OCI-LY1 (cell line): Measurements from ENCODE around the gene ABCA5.

Experiments
- H2AFZ ChIP-seq: fragments of 200-600 bp; sonication (generic), shearing (Covaris generic); 2 replicates; pipeline ENCODE4 v1.6.0; 2014; ENCODE audit warnings: antibody characterized with exemption, mild to moderate bottlenecking, low read length
- H3F3A ChIP-seq: fragments of 200-600 bp; sonication (generic), shearing (Covaris generic); 2 replicates; pipeline ENCODE4 v1.6.0; 2014; ENCODE audit warnings: mild to moderate bottlenecking, antibody characterized with exemption, low read length, moderate library complexity; ENCODE audit not compliant: insufficient read depth
- H3K27ac ChIP-seq: fragments of 200-600 bp; sonication (generic); 2 replicates; pipeline ENCODE4 v1.5.1; 2014; ENCODE audit warnings: low read length, mixed run types, mild to moderate bottlenecking, low read depth; ENCODE audit not compliant: poor library complexity, severe bottlenecking
- H3K27me3 ChIP-seq: fragments of 200-600 bp; sonication (generic); 2 replicates; pipeline ENCODE4 v1.6.0; 2014; ENCODE audit warnings: antibody characterized with exemption, mild to moderate bottlenecking, low read length, moderate library complexity; ENCODE audit not compliant: insufficient read depth
- H3K36me3 ChIP-seq: fragments of 200-600 bp; sonication (generic); 2 replicates; pipeline ENCODE4 v1.6.1; 2014; ENCODE audit warnings: mild to moderate bottlenecking, antibody characterized with exemption, low read length, moderate library complexity, mixed read lengths; ENCODE audit not compliant: insufficient read depth
- H3K4me1 ChIP-seq: fragments of 200-600 bp; sonication (generic); 2 replicates; pipeline ENCODE4 v1.5.1; 2014; ENCODE audit warnings: mild to moderate bottlenecking, low read length, moderate library complexity; ENCODE audit not compliant: insufficient read depth, severe bottlenecking
- H3K4me2 ChIP-seq: fragments of 200-600 bp; sonication (generic), shearing (Covaris generic); 2 replicates; pipeline ENCODE4 v1.6.1; 2014; ENCODE audit warnings: low read length
- H3K4me3 ChIP-seq: fragments of 200-600 bp; sonication (generic); 2 replicates; pipeline ENCODE4 v1.5.1; 2014; ENCODE audit warnings: low read length, low read depth, mild to moderate bottlenecking, mixed read lengths; ENCODE audit not compliant: poor library complexity, severe bottlenecking
- H3K79me2 ChIP-seq: fragments of 200-600 bp; shearing (Covaris generic); 2 replicates; pipeline ENCODE4 v1.6.1; 2016; ENCODE audit warnings: mixed run types, low read length, mixed read lengths; ENCODE audit not compliant: insufficient read depth
- H3K9ac ChIP-seq: fragments of 200-600 bp; sonication (generic), shearing (Covaris generic); 2 replicates; pipeline ENCODE4 v1.6.1; 2014; ENCODE audit warnings: mild to moderate bottlenecking, low read length, mixed read lengths
- H3K9me2 ChIP-seq: fragments of 200-600 bp; sonication (generic), shearing (Covaris generic); 2 replicates; pipeline ENCODE4 v1.6.1; 2014; ENCODE audit warnings: low read depth, mild to moderate bottlenecking, low read length, mixed read lengths
- H3K9me3 ChIP-seq: fragments of 200-600 bp; shearing (Covaris generic); 2 replicates; pipeline ENCODE4 v1.6.1; 2014; ENCODE audit warnings: low read length, mixed read lengths
- H4K20me1 ChIP-seq: fragments of 200-600 bp; sonication (generic), shearing (Covaris generic); 2 replicates; pipeline ENCODE4 v1.6.0; 2016; ENCODE audit warnings: mild to moderate bottlenecking, low read length; ENCODE audit not compliant: insufficient read depth
- EZH2 ChIP-seq: fragments of 200-600 bp; sonication (generic), shearing (Covaris generic); IDR thresholded peaks from 2 replicates; pipeline ENCODE4 v1.8.0; 2017; ENCODE audit warnings: borderline replicate concordance, mixed run types, mild to moderate bottlenecking, antibody characterized with exemption, low read length, moderate library complexity, mixed read lengths
- TF ChIP-seq, protein P1 (sequence below): fragments of 200-600 bp; sonication (generic), shearing (Covaris generic); IDR thresholded peaks from 2 replicates; pipeline ENCODE4 v1.5.1; 2017; ENCODE audit warnings: mild to moderate bottlenecking, antibody characterized with exemption, low read length, moderate library complexity, mixed read lengths

Gene ABCA5

DNA sequence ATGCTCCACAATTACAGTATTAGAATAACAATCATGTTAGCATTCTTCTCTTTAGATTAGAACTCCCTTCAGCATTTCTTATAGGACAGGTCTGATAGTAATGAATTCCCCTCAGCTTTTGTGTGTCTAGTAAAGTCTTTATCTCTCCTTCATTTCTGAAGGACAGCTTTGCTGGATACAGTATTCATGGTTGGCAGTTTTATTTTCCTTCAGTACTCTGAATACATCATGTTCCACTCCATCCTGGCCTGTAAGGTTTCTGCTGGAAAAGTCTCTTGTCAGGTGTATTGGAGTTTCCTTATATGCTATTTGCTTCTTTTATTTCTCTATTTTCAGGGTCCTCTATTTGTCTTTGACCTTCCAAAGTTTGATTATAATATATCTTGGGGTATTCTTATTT, 94.3 kb downstream of the ABCA5 start:
- H3K4me3 ChIP-seq, result no peak overlapping the region
- no peak overlapping the region for H2AFZ ChIP-seq
- TF ChIP-seq, protein P1, sequence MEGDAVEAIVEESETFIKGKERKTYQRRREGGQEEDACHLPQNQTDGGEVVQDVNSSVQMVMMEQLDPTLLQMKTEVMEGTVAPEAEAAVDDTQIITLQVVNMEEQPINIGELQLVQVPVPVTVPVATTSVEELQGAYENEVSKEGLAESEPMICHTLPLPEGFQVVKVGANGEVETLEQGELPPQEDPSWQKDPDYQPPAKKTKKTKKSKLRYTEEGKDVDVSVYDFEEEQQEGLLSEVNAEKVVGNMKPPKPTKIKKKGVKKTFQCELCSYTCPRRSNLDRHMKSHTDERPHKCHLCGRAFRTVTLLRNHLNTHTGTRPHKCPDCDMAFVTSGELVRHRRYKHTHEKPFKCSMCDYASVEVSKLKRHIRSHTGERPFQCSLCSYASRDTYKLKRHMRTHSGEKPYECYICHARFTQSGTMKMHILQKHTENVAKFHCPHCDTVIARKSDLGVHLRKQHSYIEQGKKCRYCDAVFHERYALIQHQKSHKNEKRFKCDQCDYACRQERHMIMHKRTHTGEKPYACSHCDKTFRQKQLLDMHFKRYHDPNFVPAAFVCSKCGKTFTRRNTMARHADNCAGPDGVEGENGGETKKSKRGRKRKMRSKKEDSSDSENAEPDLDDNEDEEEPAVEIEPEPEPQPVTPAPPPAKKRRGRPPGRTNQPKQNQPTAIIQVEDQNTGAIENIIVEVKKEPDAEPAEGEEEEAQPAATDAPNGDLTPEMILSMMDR, result no peak
- TF ChIP-seq EZH2, result no peak
- no peak overlapping the region for H3K4me2 ChIP-seq
- no peaks in the 10 kb centered on the region for H3K79me2 ChIP-seq
- H3K9me3 ChIP-seq, result no peaks in the 10 kb centered on the region
- no peaks in the 10 kb centered on the region for H3K9me2 ChIP-seq
- no peaks in the 10 kb centered on the region for H3K27me3 ChIP-seq
- H3K27ac ChIP-seq, result no peak overlapping the region
- peaks cover 5% of the 10 kb centered on the region for H3K4me1 ChIP-seq
- H3K36me3 ChIP-seq, result no peaks in the 10 kb centered on the region
- no peaks in the 10 kb centered on the region for H3F3A ChIP-seq
- H4K20me1 ChIP-seq, result no peaks in the 10 kb centered on the region
- no peak overlapping the region for H3K9ac ChIP-seq

GRCh38 chr17:69231521-69231920, 95.4 kb downstream of the ABCA5 start:
- H3K4me3 ChIP-seq, result no peak overlapping the region
- no peak overlapping the region for H2AFZ ChIP-seq
- H3K4me1 ChIP-seq, result peaks cover 6% of the 10 kb centered on the region
- no peak overlapping the region for H3K27ac ChIP-seq
- no peaks in the 10 kb centered on the region for H3F3A ChIP-seq
- H3K79me2 ChIP-seq, result no peaks in the 10 kb centered on the region
- no peak for TF ChIP-seq EZH2
- TF ChIP-seq, protein P1, result no peak
- H3K9me3 ChIP-seq, result no peaks in the 10 kb centered on the region
- H3K4me2 ChIP-seq, result no peak overlapping the region
- no peak overlapping the region for H3K9ac ChIP-seq
- no peaks in the 10 kb centered on the region for H3K27me3 ChIP-seq
- H4K20me1 ChIP-seq, result no peaks in the 10 kb centered on the region
- no peaks in the 10 kb centered on the region for H3K36me3 ChIP-seq
- no peaks in the 10 kb centered on the region for H3K9me2 ChIP-seq

DNA sequence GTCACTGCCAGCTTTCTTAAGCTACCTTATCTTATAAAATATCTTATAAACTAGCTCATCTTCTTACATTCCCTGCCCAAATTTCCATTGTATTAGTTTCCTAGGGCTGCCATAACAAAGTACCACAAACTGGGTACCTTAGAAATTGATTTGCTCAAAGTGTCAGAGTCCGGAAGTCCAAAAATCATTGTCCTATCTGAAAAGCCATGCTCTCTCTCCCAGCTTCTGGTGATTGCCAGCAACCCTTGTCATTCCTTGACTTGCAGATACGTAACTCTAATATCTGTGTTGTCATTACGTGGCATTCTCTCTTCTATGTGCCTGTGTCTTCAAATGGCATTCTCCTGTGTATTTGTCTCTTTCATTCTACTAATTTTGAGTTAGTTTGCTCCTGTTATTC, 96.0 kb downstream of the ABCA5 start:
- Histone ChIP-seq H3K4me3 (no peak overlapping the region), H2AFZ (no peak overlapping the region), H3K9me3 (no peaks in the 10 kb centered on the region), H3K9ac (no peak overlapping the region), H3F3A (no peaks in the 10 kb centered on the region), H3K79me2 (no peaks in the 10 kb centered on the region), H3K27me3 (no peaks in the 10 kb centered on the region), H3K36me3 (no peaks in the 10 kb centered on the region), H3K27ac (no peak overlapping the region), H4K20me1 (no peaks in the 10 kb centered on the region), H3K4me2 (no peak overlapping the region), H3K9me2 (no peaks in the 10 kb centered on the region), H3K4me1 (peaks cover 6% of the 10 kb centered on the region)
- TF ChIP-seq EZH2, result no peak
- TF ChIP-seq, protein P1, result no peak
